ENCODE results near the gene SH3RF3. TPM values are rescaled to one million over a fixed set of nuclear protein-coding genes. Genes with fewer than 3 reads are reported as not detected.

The SH3RF3 gene
- 0.53 to 0.91 TPM (median 0.75 TPM) in 5 replicates for total RNA-seq (2022; extraction: Qiagen RNA extraction)

GRCh38 chr2:109128616-109129355, at the start of gene SH3RF3:
Gene SH3RF3 (plus strand): TSS chr2:109129205.

Other genes with a start within 250 kb of the SH3RF3 start
- gene EDAR, start 140.0 kb upstream of the SH3RF3 start, total RNA-seq (2022; extraction: Qiagen RNA extraction), result 0.07 to 0.12 TPM (median 0.09 TPM) in 5 replicates

Data from A549 treated with dexamethasone at 1 μM for 4 hours (cell line).